HepG2 (cell line): Measurements from ENCODE around the gene GRB2. TPM values are rescaled to one million over a fixed set of nuclear protein-coding genes. Genes with fewer than 3 reads are reported as not detected.

Source experiments
- ATRX ChIP-seq: sonication (generic); formaldehyde crosslinking; IDR thresholded peaks from 2 replicates; pipeline ENCODE4 v1.4.0; 2020; ENCODE audit warnings: missing genetic modification reagents, borderline replicate concordance
- CERS6 ChIP-seq: sonication (generic); formaldehyde crosslinking; IDR thresholded peaks from 2 replicates; pipeline ENCODE4 v1.5.0; 2020; ENCODE audit warnings: missing genetic modification reagents
- MED8 ChIP-seq: sonication (generic); formaldehyde crosslinking; IDR thresholded peaks from 2 replicates; pipeline ENCODE4 v1.8.1; 2023; ENCODE audit warnings: mild to moderate bottlenecking, missing genetic modification reagents; ENCODE audit not compliant: insufficient replicate concordance
- MYC ChIP-seq: sonication (generic); formaldehyde crosslinking; IDR thresholded peaks from 2 replicates; pipeline ENCODE4 v1.9.0; 2021; ENCODE audit warnings: missing genetic modification reagents, borderline replicate concordance
- NFATC3 ChIP-seq: sonication (generic); formaldehyde crosslinking; IDR thresholded peaks from 2 replicates; pipeline ENCODE4 v1.5.1; 2020; ENCODE audit warnings: mild to moderate bottlenecking, missing genetic modification reagents
- NR2F1 ChIP-seq, 2 experiments: fragments of 450-650 bp in 1 of 2; formaldehyde crosslinking in 1 of 2; IDR thresholded peaks; 2 replicates each; pipeline versions ENCODE4 v1.5.0 to v1.6.1; 2016 to 2020; ENCODE audit warnings: mild to moderate bottlenecking in 1 of 2, missing compliant biosample characterization in 1 of 2, missing genetic modification reagents in 1 of 2, moderate library complexity in 1 of 2
- NRL ChIP-seq: sonication (generic); formaldehyde crosslinking; IDR thresholded peaks from 2 replicates; pipeline ENCODE4 v1.5.0; 2020; ENCODE audit warnings: missing genetic modification reagents, mild to moderate bottlenecking, moderate library complexity, borderline replicate concordance
- PHF8 ChIP-seq: sonication (generic); formaldehyde crosslinking; IDR thresholded peaks from 2 replicates; pipeline ENCODE4 v1.5.0; 2020; ENCODE audit warnings: missing genetic modification reagents
- POLR2G ChIP-seq: fragments of 200-400 bp; formaldehyde crosslinking; IDR thresholded peaks from 2 replicates; pipeline ENCODE4 v1.6.1; 2018; ENCODE audit warnings: mild to moderate bottlenecking, low read depth, low read length, moderate library complexity
- REPIN1 ChIP-seq: sonication (generic); formaldehyde crosslinking; IDR thresholded peaks from 2 replicates; pipeline ENCODE4 v1.8.0; 2022; ENCODE audit warnings: missing genetic modification reagents, low read depth, mild to moderate bottlenecking, borderline replicate concordance
- RXRB ChIP-seq: IDR thresholded peaks from 2 replicates; pipeline ENCODE4 v1.6.1; 2016; ENCODE audit warnings: borderline replicate concordance, missing genetic modification reagents, missing compliant biosample characterization
- SALL1 ChIP-seq: sonication (generic); formaldehyde crosslinking; IDR thresholded peaks from 2 replicates; pipeline ENCODE4 v1.8.0; 2022; ENCODE audit warnings: mild to moderate bottlenecking, missing genetic modification reagents
- SSRP1 ChIP-seq: IDR thresholded peaks from 2 replicates; pipeline ENCODE4 v1.6.1; 2016; ENCODE audit warnings: control low read depth
- ZC3H13 ChIP-seq: sonication (generic); formaldehyde crosslinking; IDR thresholded peaks from 2 replicates; pipeline ENCODE4 v1.8.1; 2023; ENCODE audit warnings: mild to moderate bottlenecking, missing genetic modification reagents, moderate library complexity
- ZNF10 ChIP-seq: sonication (generic); formaldehyde crosslinking; IDR thresholded peaks from 2 replicates; pipeline ENCODE4 v1.4.0; 2020; ENCODE audit warnings: mild to moderate bottlenecking, low read depth, missing genetic modification reagents, borderline replicate concordance
- ZNF264 ChIP-seq: sonication (generic); formaldehyde crosslinking; IDR thresholded peaks from 2 replicates; pipeline ENCODE4 v1.4.0; 2020; ENCODE audit warnings: missing genetic modification reagents
- ZNF335 ChIP-seq: sonication (generic); formaldehyde crosslinking; IDR thresholded peaks from 2 replicates; pipeline ENCODE4 v1.4.0; 2020; ENCODE audit warnings: missing genetic modification reagents
- ZNF451 ChIP-seq: sonication (generic); formaldehyde crosslinking; IDR thresholded peaks from 2 replicates; pipeline ENCODE4 v1.5.0; 2020; ENCODE audit warnings: mild to moderate bottlenecking, missing genetic modification reagents
- ZNF547 ChIP-seq: sonication (generic); formaldehyde crosslinking; IDR thresholded peaks from 2 replicates; pipeline ENCODE4 v1.5.1; 2020; ENCODE audit warnings: mild to moderate bottlenecking, missing genetic modification reagents
- ZNF563 ChIP-seq: sonication (generic); formaldehyde crosslinking; IDR thresholded peaks from 2 replicates; pipeline ENCODE4 v1.8.0; 2022; ENCODE audit warnings: mild to moderate bottlenecking, moderate library complexity, missing genetic modification reagents
- ZNF646 ChIP-seq: sonication (generic); formaldehyde crosslinking; IDR thresholded peaks from 2 replicates; pipeline ENCODE4 v1.9.0; 2021; ENCODE audit warnings: mild to moderate bottlenecking, missing genetic modification reagents
- ZNF652 ChIP-seq: IDR thresholded peaks from 2 replicates; pipeline ENCODE4 v1.6.1; 2016; ENCODE audit warnings: low read depth, borderline replicate concordance
- ZNF678 ChIP-seq: sonication (generic); formaldehyde crosslinking; IDR thresholded peaks from 2 replicates; pipeline ENCODE4 v1.4.0; 2020; ENCODE audit warnings: mild to moderate bottlenecking, missing genetic modification reagents
- polyA plus RNA-seq, 8 experiments: library from polyadenylated mRNA; depleted of rRNA in 3 of 8; stranded (reverse) in 7 of 8; unstranded in 1 of 8; fragments of >200 nt; fragmentation: Illumina TruSeq in 4 of 8; extraction: Trizol in 4 of 8; gene quantifications; 2 replicates each; pipeline versions ENCODE4 v1.2.1 to v1.2.3, GENCODE V29; 2011 to 2016; ENCODE audit warnings: low read depth in 4 of 8, missing spikeins in 1 of 8, mixed read lengths in 1 of 8; ENCODE audit not compliant: insufficient read depth in 1 of 8
- total RNA-seq, 5 experiments: library from RNA; depleted of rRNA; stranded (reverse); fragments of >200 nt; fragmentation: Illumina TruSeq; extraction: Trizol; gene quantifications; 2 replicates each; pipeline ENCODE4 v1.2.3, GENCODE V29; 2016; ENCODE audit warnings: low read depth in 1 of 5

The GRB2 gene
- total and polyA plus RNA-seq, 2 of the 13 experiments (the other 11 are each of a cell fraction or from before 2014, with no cell fraction given) = 84.6 to 92.3 TPM

GRCh38 chr17:75393523-75394331 is 11.8 kb downstream of the GRB2 start (continued):
- TF ChIP-seq MYC = peak; percentile 71
- TF ChIP-seq ZNF451 (CRISPR knock-in tag) = no peak
- peak; percentile 20; the same call in 1 of the 2 replicates for TF ChIP-seq REPIN1 (CRISPR knock-in tag)
- peak; percentile 76; the same call in 1 of the 2 replicates for TF ChIP-seq ZNF335 (CRISPR knock-in tag)
- TF ChIP-seq SSRP1 (CRISPR knock-in tag) = no peak
- 0 out of 2 replicates have a peak, but pooled peaks have one; percentile 8 for TF ChIP-seq RXRB (CRISPR knock-in tag)
- TF ChIP-seq ZNF646 (CRISPR knock-in tag) = no peak
- peak; percentile 62; the same call in 1 of the 2 replicates for TF ChIP-seq ZNF547 (CRISPR knock-in tag)
- no peak for TF ChIP-seq ZNF10
- TF ChIP-seq ATRX (CRISPR knock-in tag) = no peak
- TF ChIP-seq NRL (CRISPR knock-in tag) = peak; percentile 74; the same call in 1 of the 2 replicates
- TF ChIP-seq NFATC3 (CRISPR knock-in tag) = 0 out of 2 replicates have a peak, but pooled peaks have one; percentile 56
- TF ChIP-seq POLR2G = peak; percentile 84
- TF ChIP-seq ZC3H13 (CRISPR knock-in tag) = peak; percentile 79; the same call in 1 of the 2 replicates
- TF ChIP-seq PHF8 (CRISPR knock-in tag) = peak; percentile 80
- TF ChIP-seq ZNF264 (CRISPR knock-in tag) = peak; percentile 66; the same call in 1 of the 2 replicates
- TF ChIP-seq ZNF652 (CRISPR knock-in tag) = peak; percentile 50; the same call in 1 of the 2 replicates
- TF ChIP-seq NR2F1 (CRISPR knock-in tag; IDR thresholded peaks at IDR 0.05) = no peak
- no peak for TF ChIP-seq MED8
- no peak for TF ChIP-seq CERS6 (CRISPR knock-in tag)
- TF ChIP-seq ZNF563 (CRISPR knock-in tag) = no peak
- no peak; the same call in 1 of the 2 replicates for TF ChIP-seq ZNF678 (CRISPR knock-in tag)
- peak; percentile 85 for TF ChIP-seq SALL1 (CRISPR knock-in tag)
